Measurements from ENCODE around the gene ANGPTL2.
"Not testable (repeated sequence)": the region's sequence is repeated elsewhere in the genome, so short reads cannot be mapped to it uniquely, and the experiment has no call there.

Gene ANGPTL2, protein sequence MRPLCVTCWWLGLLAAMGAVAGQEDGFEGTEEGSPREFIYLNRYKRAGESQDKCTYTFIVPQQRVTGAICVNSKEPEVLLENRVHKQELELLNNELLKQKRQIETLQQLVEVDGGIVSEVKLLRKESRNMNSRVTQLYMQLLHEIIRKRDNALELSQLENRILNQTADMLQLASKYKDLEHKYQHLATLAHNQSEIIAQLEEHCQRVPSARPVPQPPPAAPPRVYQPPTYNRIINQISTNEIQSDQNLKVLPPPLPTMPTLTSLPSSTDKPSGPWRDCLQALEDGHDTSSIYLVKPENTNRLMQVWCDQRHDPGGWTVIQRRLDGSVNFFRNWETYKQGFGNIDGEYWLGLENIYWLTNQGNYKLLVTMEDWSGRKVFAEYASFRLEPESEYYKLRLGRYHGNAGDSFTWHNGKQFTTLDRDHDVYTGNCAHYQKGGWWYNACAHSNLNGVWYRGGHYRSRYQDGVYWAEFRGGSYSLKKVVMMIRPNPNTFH

DNA sequence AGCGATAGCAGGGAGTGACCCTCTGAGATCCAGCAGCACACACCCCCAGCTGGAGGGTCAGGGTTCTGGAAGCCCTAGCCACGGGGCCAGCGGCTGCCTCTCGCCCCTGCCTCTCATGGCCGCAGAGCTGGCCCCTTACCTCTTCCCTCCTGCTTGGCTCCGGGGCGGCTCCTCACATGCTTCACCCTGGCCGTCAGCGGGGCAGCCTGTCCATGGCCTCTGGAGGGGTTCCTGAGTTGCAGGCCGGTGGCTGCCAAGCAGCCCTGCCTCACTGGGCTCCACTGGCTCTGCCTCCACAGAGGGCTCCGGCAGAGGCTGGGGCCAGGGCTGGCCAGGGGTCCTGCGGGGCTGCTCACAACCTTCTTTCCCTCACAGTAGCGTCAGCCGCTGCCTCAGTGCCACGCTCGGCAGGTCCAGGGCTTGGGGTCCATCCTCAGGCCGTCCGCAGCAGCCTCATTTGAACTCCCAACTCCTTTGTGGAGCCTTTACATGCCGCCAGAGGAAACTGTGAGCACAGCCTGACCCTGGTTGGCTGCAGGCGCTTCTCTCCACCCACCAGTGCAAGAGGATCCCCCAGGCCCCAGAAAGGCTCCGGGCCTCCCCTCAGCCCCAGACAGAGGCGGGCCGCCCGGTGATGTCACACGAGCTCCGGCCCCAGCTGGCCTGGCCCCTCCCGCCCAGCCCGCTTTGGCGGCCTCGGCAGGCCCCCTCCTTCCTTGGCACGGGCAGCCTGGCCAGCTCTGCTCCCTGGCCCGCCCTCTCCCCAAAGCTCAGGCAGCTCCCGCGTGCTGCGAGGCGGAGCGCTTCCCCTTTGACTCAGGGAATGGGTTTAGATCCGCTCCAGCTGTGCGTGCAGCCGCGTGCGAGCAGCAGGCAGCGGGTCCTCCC lies at the start of gene ANGPTL2:
TSS of gene ANGPTL2 (minus strand) at position 460 of the 888 bp plus-strand sequence. CDS start 13,904 bp downstream, outside the sequence.
- Mint-ChIP-seq H3K27ac (no peak within 1 kb of the TSS), H3K27me3 (peaks cover 40% of the 10 kb centered on the region), H3K9me3 (no peaks in the 10 kb centered on the region), H3K36me3 (ENCODE audit: low read depth) (no peaks in the 10 kb centered on the region), H3K4me3 (no peak within 1 kb of the TSS), H3K4me1 (ENCODE audit: low read depth) (no peaks in the 10 kb centered on the region)

DNA sequence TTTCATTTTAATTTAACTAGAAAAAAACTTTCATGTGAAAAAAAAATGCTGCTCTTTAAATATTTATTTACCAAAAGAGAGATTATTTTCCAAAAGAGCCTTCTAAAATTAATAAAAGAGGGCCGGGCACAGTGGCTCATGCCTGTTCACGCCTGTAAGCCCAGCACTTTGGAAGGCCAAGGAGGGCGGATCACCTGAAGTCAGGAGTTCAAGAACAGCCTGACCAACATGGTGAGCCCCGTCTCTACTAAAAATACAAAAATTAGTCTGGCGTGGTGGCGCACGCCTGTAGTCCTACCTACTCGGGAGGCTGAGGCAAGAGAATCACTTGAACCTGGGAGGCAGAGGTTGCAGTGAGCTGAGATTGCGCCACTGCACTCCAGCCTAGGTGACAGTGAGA lies 48.9 kb upstream of the ANGPTL2 start:
- not testable (repeated sequence) for H3K27me3 Mint-ChIP-seq; H3K36me3 Mint-ChIP-seq (ENCODE audit: low read depth); H3K27ac Mint-ChIP-seq; H3K4me1 Mint-ChIP-seq (ENCODE audit: low read depth); H3K4me3 Mint-ChIP-seq; H3K9me3 Mint-ChIP-seq

DNA sequence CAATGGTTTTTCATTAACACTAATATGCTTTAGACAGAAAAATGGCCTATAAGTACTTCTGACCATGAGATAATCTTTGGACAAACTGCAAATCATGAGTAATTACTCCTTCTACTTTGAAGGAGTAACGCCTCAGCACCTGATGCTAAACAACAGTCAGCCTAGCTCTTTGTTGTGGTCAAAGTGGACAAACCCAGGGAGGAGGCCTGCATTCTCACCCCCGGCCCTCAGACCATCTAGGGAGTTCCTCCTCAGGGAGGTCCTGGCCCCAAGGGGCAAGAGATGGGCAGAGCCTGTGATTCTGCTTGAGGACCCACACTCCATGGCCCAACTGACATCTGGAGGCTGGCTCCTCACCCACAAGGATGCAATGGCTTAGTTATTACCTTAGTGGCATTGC lies 48.2 kb upstream of the ANGPTL2 start:
- no peaks in the 10 kb centered on the region for H3K9me3 Mint-ChIP-seq
- no peak overlapping the region for H3K27ac Mint-ChIP-seq
- no peaks in the 10 kb centered on the region for H3K4me1 Mint-ChIP-seq (ENCODE audit: low read depth)
- H3K27me3 Mint-ChIP-seq = no peaks in the 10 kb centered on the region
- H3K36me3 Mint-ChIP-seq (ENCODE audit: low read depth) = peaks cover 4% of the 10 kb centered on the region
- no peak overlapping the region for H3K4me3 Mint-ChIP-seq

DNA sequence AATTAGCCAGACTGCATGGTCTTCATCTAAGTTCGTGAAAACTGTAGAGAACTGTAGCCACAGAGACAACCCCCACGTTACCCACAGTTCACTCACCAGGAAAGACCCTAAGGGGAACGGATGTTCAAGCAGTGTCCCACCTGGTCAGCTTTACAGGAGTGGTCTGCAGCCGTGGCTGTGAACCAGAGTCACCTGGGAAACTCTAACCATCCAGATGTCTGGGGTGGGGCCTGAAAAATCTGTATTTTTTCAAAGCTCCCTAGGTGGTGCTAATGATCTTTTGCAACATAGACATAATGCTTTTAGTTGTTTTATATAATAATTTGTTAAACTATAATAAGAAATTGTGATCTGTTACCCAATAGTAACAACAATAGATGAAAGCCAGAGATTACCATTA lies 47.7 kb upstream of the ANGPTL2 start:
- H3K4me1 Mint-ChIP-seq (ENCODE audit: low read depth) = no peaks in the 10 kb centered on the region

DNA sequence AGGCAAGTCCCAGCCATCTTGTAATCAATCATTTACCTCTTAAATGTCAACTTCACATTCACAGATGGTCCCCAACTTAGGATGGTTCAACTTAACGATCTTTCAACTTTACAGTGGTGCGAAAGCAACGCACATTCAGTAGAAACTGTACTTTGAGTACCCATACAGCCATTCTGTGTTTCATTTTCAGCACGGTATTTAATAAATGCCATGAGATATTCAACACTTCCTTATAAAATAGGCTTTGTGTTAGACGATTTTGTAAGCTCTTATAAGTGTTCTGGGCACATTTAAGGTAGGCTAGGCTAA lies 47.1 kb upstream of the ANGPTL2 start:
- Mint-ChIP-seq H3K4me3 (no peak overlapping the region), H3K27ac (no peak overlapping the region), H3K4me1 (ENCODE audit: low read depth) (no peaks in the 10 kb centered on the region)

More for the DNA sequence above, 47.7 kb upstream of the ANGPTL2 start:
- Mint-ChIP-seq H3K9me3 (no peaks in the 10 kb centered on the region), H3K36me3 (ENCODE audit: low read depth) (peaks cover 4% of the 10 kb centered on the region), H3K4me3 (no peak overlapping the region), H3K27ac (no peak overlapping the region), H3K27me3 (no peaks in the 10 kb centered on the region)

DNA sequence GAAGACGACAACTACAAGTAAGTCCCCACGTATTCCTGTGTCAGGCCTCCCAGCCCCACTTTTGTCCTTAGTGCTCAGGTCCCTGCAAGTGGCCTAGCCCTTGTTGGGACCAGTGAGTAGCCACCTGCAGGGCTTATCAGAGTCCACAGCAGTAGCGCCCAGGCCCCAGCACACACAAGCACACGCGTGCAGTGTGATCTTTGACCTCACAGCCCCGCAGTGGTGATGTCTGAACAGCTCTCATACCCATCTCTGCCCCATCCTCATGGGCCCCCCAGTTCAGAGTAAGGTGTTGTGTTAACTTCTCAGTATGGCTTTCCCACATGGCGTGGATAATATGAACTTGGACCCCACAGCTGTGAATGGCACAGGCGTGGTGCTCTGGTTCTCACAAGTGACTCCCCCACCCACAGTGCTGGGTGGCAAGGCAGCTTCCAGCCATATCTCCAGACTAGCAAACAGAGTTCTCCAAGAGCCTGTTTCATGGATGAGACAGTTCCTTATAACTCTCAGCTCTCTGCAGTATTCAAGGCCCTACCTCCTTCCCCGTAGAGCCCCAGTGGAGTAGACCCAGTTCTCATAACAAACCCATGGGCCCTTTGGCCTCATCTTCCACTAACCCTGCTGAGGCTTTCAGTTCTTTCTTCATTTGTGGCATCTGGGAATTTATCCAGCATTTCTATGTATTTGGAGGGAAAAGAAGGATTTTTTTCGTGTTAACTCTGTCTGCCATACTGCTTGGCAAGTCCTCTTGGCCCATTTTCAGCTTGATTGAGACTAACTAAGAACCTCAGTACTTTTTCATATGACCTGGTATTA lies 46.5 kb upstream of the ANGPTL2 start:
- no peak overlapping the region for H3K4me3 Mint-ChIP-seq
- H3K36me3 Mint-ChIP-seq (ENCODE audit: low read depth) = peaks cover 4% of the 10 kb centered on the region
- H3K9me3 Mint-ChIP-seq = no peaks in the 10 kb centered on the region
- H3K27ac Mint-ChIP-seq = no peak overlapping the region
- no peaks in the 10 kb centered on the region for H3K27me3 Mint-ChIP-seq
- peaks cover under 1% of the 10 kb centered on the region for H3K4me1 Mint-ChIP-seq (ENCODE audit: low read depth)

More for the DNA sequence above, 47.1 kb upstream of the ANGPTL2 start:
- Mint-ChIP-seq H3K36me3 (ENCODE audit: low read depth) (peaks cover 4% of the 10 kb centered on the region), H3K27me3 (no peaks in the 10 kb centered on the region), H3K9me3 (no peaks in the 10 kb centered on the region)

DNA sequence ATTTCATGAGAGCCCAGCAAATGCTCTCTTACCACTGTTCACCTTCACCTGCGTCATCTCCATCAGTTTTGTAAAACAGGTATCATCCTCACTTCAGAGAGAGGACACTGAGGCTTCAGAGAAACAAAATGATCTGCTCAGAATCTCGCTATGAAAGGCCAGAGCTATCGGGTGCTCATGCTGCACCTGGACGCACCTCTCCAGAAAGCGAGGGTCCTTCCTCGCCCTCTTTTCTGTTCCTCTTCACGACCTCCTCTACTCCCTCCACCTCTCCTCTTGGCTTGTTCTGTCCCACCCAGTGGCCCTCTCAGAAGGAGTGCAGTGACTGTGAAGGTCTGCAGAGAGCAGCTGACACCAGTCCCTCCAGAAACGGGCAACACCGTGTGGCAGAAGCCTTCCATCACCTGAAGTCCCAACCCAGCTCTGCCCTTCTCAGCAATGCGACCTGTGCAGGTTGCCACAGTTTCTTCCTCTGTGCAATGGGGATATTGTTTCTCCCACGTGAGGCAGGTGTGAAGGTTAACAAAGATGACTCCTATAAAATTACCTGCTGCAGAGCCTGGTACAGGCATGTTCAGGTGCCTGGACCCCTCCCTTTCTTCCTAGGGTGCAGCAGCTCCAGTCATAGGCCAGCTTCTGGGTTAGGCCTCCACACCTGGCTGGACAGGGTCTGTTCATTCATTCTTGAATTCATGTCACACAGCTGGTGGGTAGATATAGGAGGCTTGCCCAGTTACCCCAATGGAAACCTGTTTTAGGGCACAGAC lies 45.3 kb upstream of the ANGPTL2 start:
- Mint-ChIP-seq H3K27ac (no peak overlapping the region), H3K4me1 (ENCODE audit: low read depth) (peaks cover 11% of the 10 kb centered on the region), H3K36me3 (ENCODE audit: low read depth) (peaks cover 4% of the 10 kb centered on the region), H3K4me3 (no peak overlapping the region), H3K27me3 (no peaks in the 10 kb centered on the region), H3K9me3 (no peaks in the 10 kb centered on the region)

DNA sequence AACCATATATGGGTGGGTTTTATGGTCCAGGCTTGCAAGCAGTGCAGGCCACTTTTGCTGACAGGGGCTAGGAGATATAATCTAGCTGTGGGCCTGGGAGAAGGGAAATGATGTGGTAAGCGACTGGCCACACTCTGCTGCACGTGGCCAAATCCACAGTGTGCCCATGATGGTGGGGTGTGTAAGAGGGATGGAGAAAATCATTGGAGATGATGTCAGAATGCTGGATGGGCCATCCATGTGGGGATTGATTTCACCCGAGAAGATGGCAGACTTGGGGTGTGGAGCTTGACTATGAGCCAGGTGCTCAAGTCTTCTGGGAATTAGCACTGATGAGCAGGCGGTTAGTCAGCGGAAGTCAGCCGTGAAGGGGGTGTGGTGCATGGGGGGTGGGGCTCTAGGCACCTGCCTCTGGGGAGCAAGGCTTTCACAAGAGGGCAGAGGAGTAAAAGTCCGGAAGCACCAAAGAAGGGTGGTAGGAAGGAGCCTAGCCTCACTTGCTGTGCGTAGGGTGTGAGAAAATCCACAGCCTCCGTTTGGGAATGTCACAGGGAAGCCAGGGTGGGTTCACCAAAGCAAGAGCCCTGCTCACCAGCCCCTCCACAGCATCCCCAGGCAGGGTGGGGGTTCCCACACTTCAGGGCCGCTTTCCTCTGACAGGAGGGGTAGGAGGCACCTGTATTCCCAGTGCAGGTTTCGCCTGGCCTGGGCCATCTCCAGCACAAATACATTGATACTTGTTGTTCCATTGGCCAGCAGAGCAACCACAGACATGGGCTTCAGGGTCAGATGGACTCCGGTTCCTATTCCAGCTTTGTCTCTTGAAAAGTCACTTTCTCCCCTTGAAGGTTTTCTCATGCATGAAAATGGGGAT lies 44.5 kb upstream of the ANGPTL2 start:
- Mint-ChIP-seq H3K4me3 (no peak overlapping the region), H3K36me3 (ENCODE audit: low read depth) (peaks cover 4% of the 10 kb centered on the region), H3K27ac (no peak overlapping the region), H3K9me3 (no peaks in the 10 kb centered on the region), H3K4me1 (ENCODE audit: low read depth) (peaks cover 16% of the 10 kb centered on the region), H3K27me3 (no peaks in the 10 kb centered on the region)

DNA sequence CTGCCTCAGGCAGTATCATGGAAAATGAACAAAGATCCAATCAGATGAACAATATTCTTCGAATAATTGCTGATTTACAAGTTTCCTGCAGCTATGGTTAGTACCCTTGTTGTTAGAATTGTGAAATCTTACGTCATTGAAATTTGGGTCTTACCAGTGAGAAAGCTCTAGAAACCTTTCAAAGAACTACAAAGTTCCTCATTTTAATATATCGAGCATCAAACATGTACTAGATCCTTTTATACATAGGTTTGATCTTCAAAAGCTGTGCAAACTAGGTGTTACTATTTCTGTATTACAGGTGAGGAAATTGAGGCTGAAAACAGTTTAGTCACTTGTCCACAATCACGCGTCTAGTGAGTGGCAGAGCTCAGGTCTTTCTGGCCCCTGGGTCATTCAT lies 43.7 kb upstream of the ANGPTL2 start:
- peaks cover 16% of the 10 kb centered on the region for H3K4me1 Mint-ChIP-seq (ENCODE audit: low read depth)

DNA sequence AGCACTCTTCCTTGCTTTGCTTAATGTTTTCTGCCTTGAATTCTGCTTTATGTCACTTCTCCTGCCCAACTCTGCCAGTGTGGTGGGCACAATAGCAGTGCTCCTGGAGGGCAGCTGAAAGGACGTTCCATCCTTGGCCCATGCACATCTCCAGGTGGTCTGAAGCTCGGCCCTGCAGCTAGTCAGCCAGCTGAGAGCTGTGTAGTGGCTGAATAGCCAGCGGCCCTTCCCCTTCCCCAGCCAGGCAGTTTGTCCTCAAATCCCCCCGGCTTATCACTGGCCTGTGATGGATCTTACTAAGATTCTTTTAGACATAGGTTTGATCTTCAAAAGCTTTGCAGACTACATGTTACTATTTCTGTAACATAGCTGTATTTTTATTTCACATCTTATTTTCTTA lies 42.7 kb upstream of the ANGPTL2 start:
- H3K27ac Mint-ChIP-seq = no peak overlapping the region
- H3K4me1 Mint-ChIP-seq (ENCODE audit: low read depth) = peaks cover 16% of the 10 kb centered on the region
- no peaks in the 10 kb centered on the region for H3K9me3 Mint-ChIP-seq
- peaks cover 4% of the 10 kb centered on the region for H3K36me3 Mint-ChIP-seq (ENCODE audit: low read depth)
- no peak overlapping the region for H3K4me3 Mint-ChIP-seq
- H3K27me3 Mint-ChIP-seq = no peaks in the 10 kb centered on the region

More for the DNA sequence above, 43.7 kb upstream of the ANGPTL2 start:
- Mint-ChIP-seq H3K9me3 (no peaks in the 10 kb centered on the region), H3K27ac (no peak overlapping the region), H3K36me3 (ENCODE audit: low read depth) (peaks cover 4% of the 10 kb centered on the region), H3K4me3 (no peak overlapping the region), H3K27me3 (no peaks in the 10 kb centered on the region)

DNA sequence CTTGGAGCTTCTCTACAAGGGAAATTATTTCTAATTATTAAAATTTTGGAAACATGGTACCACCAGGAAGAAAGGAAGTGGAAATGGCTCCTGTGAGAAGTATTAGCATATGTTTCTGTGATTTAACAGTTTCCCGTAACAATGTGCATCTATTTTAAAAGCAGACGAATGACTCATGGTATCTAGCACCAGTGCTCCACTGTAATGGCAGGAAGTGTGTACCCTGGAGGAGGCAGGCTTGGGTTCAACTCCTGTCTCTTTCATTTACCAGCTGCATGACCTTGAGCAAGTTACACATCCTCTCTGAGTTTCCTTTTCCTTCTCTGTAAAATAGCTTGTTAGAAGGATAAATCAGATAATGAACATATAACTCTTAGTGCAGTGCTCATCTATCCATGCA lies 41.0 kb upstream of the ANGPTL2 start:
- no peak overlapping the region for H3K27ac Mint-ChIP-seq

DNA sequence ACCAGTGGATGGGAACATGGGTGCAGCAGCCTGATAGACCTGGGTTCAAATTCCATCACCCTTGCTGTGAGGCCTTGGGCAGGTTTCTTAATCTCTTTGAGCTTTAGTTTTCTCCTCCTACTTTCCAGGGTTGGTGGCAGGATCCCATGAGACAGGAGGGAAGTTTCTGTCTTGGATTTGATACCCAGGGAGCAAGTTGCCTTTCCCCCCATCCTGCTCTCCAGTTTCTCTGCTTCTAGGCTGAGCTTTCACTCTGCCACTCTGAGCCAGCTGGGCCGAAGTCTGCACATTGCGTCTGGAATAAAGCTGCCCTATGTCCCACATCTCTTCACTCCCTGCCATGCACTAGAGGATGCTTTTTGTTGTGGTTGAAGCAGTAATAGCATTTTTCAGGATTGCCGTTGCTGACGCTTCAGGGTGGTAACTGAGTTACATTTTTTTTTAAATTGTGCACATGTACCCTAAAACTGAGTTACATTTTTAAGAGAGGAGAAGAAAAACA lies 40.5 kb upstream of the ANGPTL2 start:
- H3K36me3 Mint-ChIP-seq (ENCODE audit: low read depth) = peaks cover 4% of the 10 kb centered on the region
- peaks cover 16% of the 10 kb centered on the region for H3K4me1 Mint-ChIP-seq (ENCODE audit: low read depth)
- H3K9me3 Mint-ChIP-seq = no peaks in the 10 kb centered on the region
- no peak overlapping the region for H3K27ac Mint-ChIP-seq
- H3K4me3 Mint-ChIP-seq = no peak overlapping the region
- H3K27me3 Mint-ChIP-seq = no peaks in the 10 kb centered on the region

More for the DNA sequence above, 41.0 kb upstream of the ANGPTL2 start:
- H3K4me3 Mint-ChIP-seq = no peak overlapping the region
- no peaks in the 10 kb centered on the region for H3K9me3 Mint-ChIP-seq
- H3K27me3 Mint-ChIP-seq = no peaks in the 10 kb centered on the region
- H3K36me3 Mint-ChIP-seq (ENCODE audit: low read depth) = peaks cover 4% of the 10 kb centered on the region
- peaks cover 16% of the 10 kb centered on the region for H3K4me1 Mint-ChIP-seq (ENCODE audit: low read depth)
